Measurements from ENCODE around the gene SYNGR2. TPM values are rescaled to one million over a fixed set of nuclear protein-coding genes. Genes with fewer than 3 reads are reported as not detected.

Gene SYNGR2
- total and polyA plus RNA-seq, 9 of the 15 experiments (the other 6 are each of a cell fraction or from before 2014, with no cell fraction given) = 1.4 to 173 (median 87.8) TPM

DNA sequence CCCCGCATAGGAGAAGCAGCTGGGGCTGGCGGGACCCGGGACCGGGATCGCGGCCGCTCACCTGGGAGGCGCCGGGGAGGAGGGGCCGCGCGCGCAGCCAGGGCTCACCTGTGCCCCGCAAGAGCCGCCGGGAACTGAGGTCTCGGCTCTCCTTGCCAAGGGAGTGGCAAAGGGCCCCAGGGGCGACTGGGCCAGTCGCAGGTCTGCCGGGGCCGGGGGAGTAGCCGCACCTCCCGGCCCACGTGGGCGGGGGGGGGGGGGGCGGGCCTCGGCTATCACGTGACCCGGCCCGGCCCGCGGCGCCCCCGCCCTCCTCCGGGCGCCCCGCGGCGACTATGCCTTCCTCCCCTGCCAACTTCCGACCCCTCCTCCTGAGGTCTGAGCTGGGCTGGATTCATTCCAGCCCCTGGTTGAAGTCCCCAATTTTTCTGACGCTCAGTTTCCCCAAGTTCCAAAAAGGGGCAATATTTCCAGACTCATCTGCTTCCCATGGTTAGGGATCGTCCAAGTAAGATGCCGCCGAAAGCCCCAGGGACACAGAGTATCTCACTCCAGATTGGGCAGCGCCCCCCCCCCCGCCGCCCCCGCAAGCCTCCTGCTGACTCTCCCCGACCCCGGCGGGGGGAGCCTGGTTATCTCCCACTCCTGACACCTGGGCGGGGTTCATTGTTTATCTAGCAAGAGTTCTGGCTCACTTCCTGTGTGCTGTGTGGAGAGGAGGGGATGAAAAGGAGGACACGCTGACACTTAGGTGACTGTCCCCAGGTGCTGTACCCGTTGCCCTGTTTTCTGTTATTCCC is 39.6 kb upstream of the SYNGR2 start, which contains the start of gene TMC6 (continued):
- TF ChIP-seq, protein P1, sequence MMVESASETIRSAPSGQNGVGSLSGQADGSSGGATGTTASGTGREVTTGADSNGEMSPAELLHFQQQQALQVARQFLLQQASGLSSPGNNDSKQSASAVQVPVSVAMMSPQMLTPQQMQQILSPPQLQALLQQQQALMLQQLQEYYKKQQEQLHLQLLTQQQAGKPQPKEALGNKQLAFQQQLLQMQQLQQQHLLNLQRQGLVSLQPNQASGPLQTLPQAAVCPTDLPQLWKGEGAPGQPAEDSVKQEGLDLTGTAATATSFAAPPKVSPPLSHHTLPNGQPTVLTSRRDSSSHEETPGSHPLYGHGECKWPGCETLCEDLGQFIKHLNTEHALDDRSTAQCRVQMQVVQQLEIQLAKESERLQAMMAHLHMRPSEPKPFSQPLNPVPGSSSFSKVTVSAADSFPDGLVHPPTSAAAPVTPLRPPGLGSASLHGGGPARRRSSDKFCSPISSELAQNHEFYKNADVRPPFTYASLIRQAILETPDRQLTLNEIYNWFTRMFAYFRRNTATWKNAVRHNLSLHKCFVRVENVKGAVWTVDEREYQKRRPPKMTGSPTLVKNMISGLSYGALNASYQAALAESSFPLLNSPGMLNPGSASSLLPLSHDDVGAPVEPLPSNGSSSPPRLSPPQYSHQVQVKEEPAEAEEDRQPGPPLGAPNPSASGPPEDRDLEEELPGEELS (CRISPR knock-in tag; IDR thresholded peaks at IDR 0.05; ENCODE audit: borderline replicate concordance) = no peak
- no peak for TF ChIP-seq SNIP1 (IDR thresholded peaks at IDR 0.05; ENCODE audit: low read depth)
- TF ChIP-seq ELF1 (tag; IDR thresholded peaks at IDR 0.05) = peak; percentile 81
- no peak for TF ChIP-seq ZNF407 (IDR thresholded peaks at IDR 0.05; ENCODE audit: low read depth)
- TF ChIP-seq RHOXF2B (CRISPR knock-in tag; conservative IDR thresholded peaks at IDR 0.05) = no peak
- TF ChIP-seq C11orf30 (IDR thresholded peaks at IDR 0.05; ENCODE audit: low read depth) = no peak
- TF ChIP-seq ZNF274 (IDR thresholded peaks at IDR 0.05; ENCODE audit: borderline replicate concordance, low read depth, low read length) = no peak
- TF ChIP-seq, protein P2, sequence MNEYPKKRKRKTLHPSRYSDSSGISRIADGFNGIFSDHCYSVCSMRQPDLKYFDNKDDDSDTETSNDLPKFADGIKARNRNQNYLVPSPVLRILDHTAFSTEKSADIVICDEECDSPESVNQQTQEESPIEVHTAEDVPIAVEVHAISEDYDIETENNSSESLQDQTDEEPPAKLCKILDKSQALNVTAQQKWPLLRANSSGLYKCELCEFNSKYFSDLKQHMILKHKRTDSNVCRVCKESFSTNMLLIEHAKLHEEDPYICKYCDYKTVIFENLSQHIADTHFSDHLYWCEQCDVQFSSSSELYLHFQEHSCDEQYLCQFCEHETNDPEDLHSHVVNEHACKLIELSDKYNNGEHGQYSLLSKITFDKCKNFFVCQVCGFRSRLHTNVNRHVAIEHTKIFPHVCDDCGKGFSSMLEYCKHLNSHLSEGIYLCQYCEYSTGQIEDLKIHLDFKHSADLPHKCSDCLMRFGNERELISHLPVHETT (CRISPR knock-in tag; conservative IDR thresholded peaks at IDR 0.05 in 1 of 2, IDR thresholded peaks at IDR 0.05 in 1 of 2) = peak in 1 of 2 experiments; percentile 77; a peak in 2 of 4 replicates
- TF ChIP-seq, protein P3, sequence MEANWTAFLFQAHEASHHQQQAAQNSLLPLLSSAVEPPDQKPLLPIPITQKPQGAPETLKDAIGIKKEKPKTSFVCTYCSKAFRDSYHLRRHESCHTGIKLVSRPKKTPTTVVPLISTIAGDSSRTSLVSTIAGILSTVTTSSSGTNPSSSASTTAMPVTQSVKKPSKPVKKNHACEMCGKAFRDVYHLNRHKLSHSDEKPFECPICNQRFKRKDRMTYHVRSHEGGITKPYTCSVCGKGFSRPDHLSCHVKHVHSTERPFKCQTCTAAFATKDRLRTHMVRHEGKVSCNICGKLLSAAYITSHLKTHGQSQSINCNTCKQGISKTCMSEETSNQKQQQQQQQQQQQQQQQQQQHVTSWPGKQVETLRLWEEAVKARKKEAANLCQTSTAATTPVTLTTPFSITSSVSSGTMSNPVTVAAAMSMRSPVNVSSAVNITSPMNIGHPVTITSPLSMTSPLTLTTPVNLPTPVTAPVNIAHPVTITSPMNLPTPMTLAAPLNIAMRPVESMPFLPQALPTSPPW (CRISPR knock-in tag; IDR thresholded peaks at IDR 0.05) = peak; percentile 99
- TF ChIP-seq ZNF764 (CRISPR knock-in tag; IDR thresholded peaks at IDR 0.05; ENCODE audit: low read depth) = no peak
- 0 out of 2 replicates have a peak, but pooled peaks have one; percentile 10 for TF ChIP-seq ZBTB1 (CRISPR knock-in tag; IDR thresholded peaks at IDR 0.05; ENCODE audit: borderline replicate concordance, low read depth)
- TF ChIP-seq SMARCA5 (IDR thresholded peaks at IDR 0.05) = no peak
- TF ChIP-seq POLR2A (conservative IDR thresholded peaks at IDR 0.05) = peak; percentile 81
- TF ChIP-seq SMARCA4 (IDR thresholded peaks at IDR 0.05) = peak; percentile 91
- no peak for TF ChIP-seq ZFPM2 (CRISPR knock-in tag; IDR thresholded peaks at IDR 0.05)

All from K562 (cell line).